ENCODE data around the gene FOXL3. TPM values are rescaled to one million over a fixed set of nuclear protein-coding genes. Genes with fewer than 3 reads are reported as not detected.
"Not testable (repeated sequence)": the region's sequence is repeated elsewhere in the genome, so short reads cannot be mapped to it uniquely, and the experiment has no call there.

Gene FOXL3
- total RNA-seq, 2 experiments from 2014 or later: not detected

DNA sequence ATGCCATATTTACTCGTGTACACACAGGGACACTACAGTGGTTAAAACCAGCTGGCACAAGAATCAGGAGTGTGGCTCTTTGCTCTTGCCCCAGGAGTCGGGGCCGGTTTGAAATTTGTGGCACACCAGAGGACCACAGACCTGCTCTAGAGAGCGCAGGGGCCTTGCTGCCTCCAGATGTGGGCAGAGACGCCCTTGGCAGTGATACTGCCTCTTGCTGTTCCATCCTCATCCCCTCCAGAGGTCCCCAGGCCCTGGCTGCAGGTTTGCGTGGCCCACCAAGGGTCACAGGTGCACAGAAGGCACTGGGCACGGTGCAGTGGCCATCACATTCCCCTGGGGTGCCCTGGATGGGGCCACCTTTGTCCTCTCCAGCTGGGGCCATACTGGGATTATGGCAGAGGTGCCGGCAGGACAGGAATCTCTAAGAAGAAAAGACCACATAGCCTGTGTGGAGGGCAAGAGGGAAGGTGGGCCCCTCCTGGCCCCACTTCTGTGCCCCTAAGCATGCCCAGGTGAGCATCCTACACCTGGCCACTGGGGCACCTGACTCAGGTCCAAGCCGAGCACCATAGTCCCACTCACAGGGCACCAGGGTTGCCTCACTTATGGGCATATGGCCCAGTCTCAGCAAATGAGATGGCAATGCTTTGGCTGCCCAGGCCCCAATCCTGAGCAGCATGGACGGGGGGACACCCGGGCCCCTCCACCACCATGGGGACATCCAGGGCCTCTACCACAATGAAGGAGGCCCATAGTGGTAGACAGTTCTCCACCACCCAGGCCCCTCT is 45.6 kb downstream of the FOXL3 start:
- Mint-ChIP-seq H3K4me1 (ENCODE audit: low read depth) (peaks cover 17% of the 10 kb centered on the region), H3K36me3 (ENCODE audit: low read depth) (no peaks in the 10 kb centered on the region), H3K9me3 (no peaks in the 10 kb centered on the region), H3K27ac (no peak overlapping the region), H3K4me3 (no peak overlapping the region), H3K27me3 (no peaks in the 10 kb centered on the region)
- ATAC-seq (ENCODE audit: poor library complexity) (no peak), DNase-seq (no peak)
- no peaks in the 10 kb centered on the region for H3K9me3 ChIP-seq (ENCODE audit: control insufficient read depth in 1 of 2, insufficient read depth in 1 of 2, low read length in 2 of 2)
- ChIA-PET CTCF (no interaction called here), POLR2A (no interaction called here)
- no peaks in the 10 kb centered on the region for H3K36me3 ChIP-seq (ENCODE audit: insufficient read depth, low read length)
- no peaks in the 10 kb centered on the region for H3K27me3 ChIP-seq (ENCODE audit: control insufficient read depth in 1 of 2, insufficient read depth in 2 of 2, low read length in 2 of 2)
- intact Hi-C loops (cut with DNase I, micrococcal nuclease): no loop called here
- no peak overlapping the region for H3K4me3 ChIP-seq (ENCODE audit: low read length)
- no peak overlapping the region for H3K27ac ChIP-seq (ENCODE audit: low read depth in 1 of 2, low read length in 2 of 2)
- TF ChIP-seq CTCF (IDR thresholded peaks at IDR 0.05): no peak
- peaks cover 23% of the 10 kb centered on the region for H3K4me1 ChIP-seq (ENCODE audit: insufficient read depth, low read length)

DNA sequence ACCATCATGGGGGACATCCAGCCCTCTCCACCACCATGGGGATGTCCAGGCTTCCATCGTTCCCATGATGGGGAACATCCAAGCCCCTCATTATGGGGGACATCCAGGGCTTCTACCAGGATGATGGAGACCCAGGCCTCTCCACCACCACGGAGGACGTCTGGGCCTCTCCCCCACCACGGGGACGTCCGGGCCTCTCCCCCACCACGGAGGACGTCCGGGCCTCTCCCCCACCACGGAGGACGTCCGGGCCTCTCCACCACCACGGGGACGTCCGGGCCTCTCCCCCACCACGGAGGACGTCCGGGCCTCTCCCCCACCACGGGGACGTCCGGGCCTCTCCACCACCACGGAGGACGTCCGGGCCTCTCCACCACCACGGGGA is 46.2 kb downstream of the FOXL3 start:
- H3K27ac Mint-ChIP-seq; H3K27ac ChIP-seq (ENCODE audit: low read depth in 1 of 2, low read length in 2 of 2); CTCF ChIA-PET; H3K36me3 ChIP-seq (ENCODE audit: insufficient read depth, low read length); H3K27me3 ChIP-seq (ENCODE audit: control insufficient read depth in 1 of 2, insufficient read depth in 2 of 2, low read length in 2 of 2); ATAC-seq (ENCODE audit: poor library complexity); H3K36me3 Mint-ChIP-seq (ENCODE audit: low read depth); POLR2A ChIA-PET; H3K9me3 Mint-ChIP-seq; H3K4me3 ChIP-seq (ENCODE audit: low read length); intact Hi-C loops (cut with DNase I, micrococcal nuclease); H3K9me3 ChIP-seq (ENCODE audit: control insufficient read depth in 1 of 2, insufficient read depth in 1 of 2, low read length in 2 of 2); H3K4me3 Mint-ChIP-seq; H3K27me3 Mint-ChIP-seq; DNase-seq: not testable (repeated sequence)
- peaks cover 23% of the 10 kb centered on the region for H3K4me1 ChIP-seq (ENCODE audit: insufficient read depth, low read length)
- H3K4me1 Mint-ChIP-seq (ENCODE audit: low read depth): peaks cover 17% of the 10 kb centered on the region

- Histone ChIP-seq H3K27me3 (ENCODE audit: control insufficient read depth in 1 of 2, insufficient read depth in 2 of 2, low read length in 2 of 2) (no peaks in the 10 kb centered on the region), H3K27ac (ENCODE audit: low read depth in 1 of 2, low read length in 2 of 2) (no peak overlapping the region), H3K36me3 (ENCODE audit: insufficient read depth, low read length) (no peaks in the 10 kb centered on the region), H3K4me1 (ENCODE audit: insufficient read depth, low read length) (peaks cover 23% of the 10 kb centered on the region), H3K9me3 (ENCODE audit: control insufficient read depth in 1 of 2, insufficient read depth in 1 of 2, low read length in 2 of 2) (no peaks in the 10 kb centered on the region), H3K4me3 (ENCODE audit: low read length) (no peak overlapping the region)
- Mint-ChIP-seq H3K36me3 (ENCODE audit: low read depth) (no peaks in the 10 kb centered on the region), H3K4me1 (ENCODE audit: low read depth) (peaks cover 17% of the 10 kb centered on the region), H3K27me3 (no peaks in the 10 kb centered on the region), H3K27ac (no peak overlapping the region), H3K4me3 (no peak overlapping the region), H3K9me3 (no peaks in the 10 kb centered on the region)
- peak; percentile 48 for ATAC-seq (ENCODE audit: poor library complexity)
- ChIA-PET POLR2A (no interaction called here), CTCF (no interaction called here)
- intact Hi-C loops (cut with DNase I, micrococcal nuclease): no loop called here
- no peak for TF ChIP-seq CTCF (IDR thresholded peaks at IDR 0.05)
- peak in 4 of 14 experiments; percentile 19 to 56 (median 48) for DNase-seq
Measured at GRCh38 chr7:336810-337566, 47.0 kb downstream of the FOXL3 start.
